Epithelial cell of esophagus (primary cell): ENCODE results near the gene EVI5.

Experiments
- DNase-seq: peaks from one replicate; pipeline ENCODE4 v3.0.0; 2010; ENCODE audit warnings: low read depth
- H3K4me3 ChIP-seq: 2 replicates; pipeline ENCODE4 v1.5.1; 2011; ENCODE audit warnings: mild to moderate bottlenecking, low read length, control low read depth
- CTCF ChIP-seq: IDR thresholded peaks from 2 replicates; pipeline ENCODE4 v1.5.1; 2011; ENCODE audit warnings: low read depth, mild to moderate bottlenecking, low read length, control low read depth, inconsistent platforms; ENCODE audit not compliant: insufficient read depth; ENCODE audit errors: missing control alignments

Gene EVI5

GRCh38 chr1:92466683-92467352 is 318.1 kb downstream of the EVI5 start:
- no peak overlapping the region for H3K4me3 ChIP-seq
- no peak for DNase-seq
- TF ChIP-seq CTCF: no peak

- DNase-seq: no peak
- no peak overlapping the region for H3K4me3 ChIP-seq
- TF ChIP-seq CTCF: no peak
Measured at GRCh38 chr1:92465256-92465647, 319.7 kb downstream of the EVI5 start.

- TF ChIP-seq CTCF: no peak
- DNase-seq: no peak
Measured at GRCh38 chr1:92464588-92465255, 320.2 kb downstream of the EVI5 start.

GRCh38 chr1:92461364-92462097 is 323.4 kb downstream of the EVI5 start:
- no peak for TF ChIP-seq CTCF
- H3K4me3 ChIP-seq: no peak overlapping the region
- DNase-seq: no peak

More at GRCh38 chr1:92464588-92465255, 320.2 kb downstream of the EVI5 start:
- H3K4me3 ChIP-seq: no peak overlapping the region

- no peak for TF ChIP-seq CTCF
- H3K4me3 ChIP-seq: no peak overlapping the region
- no peak for DNase-seq
Measured at GRCh38 chr1:92459871-92460320, 325.0 kb downstream of the EVI5 start.
